Peyer's patch (tissue), 4 donors: ENCODE results near the gene ACVR1C.
"Not testable (repeated sequence)": the region's sequence is repeated elsewhere in the genome, so short reads cannot be mapped to it uniquely, and the experiment has no call there.

Source experiments
- POLR2A ChIP-seq, 2 donors: fragments of 450-650 bp; IDR thresholded peaks; one replicate each; pipeline ENCODE4 v1.5.1; 2017; ENCODE audit warnings: antibody characterized with exemption in 2 of 2, mild to moderate bottlenecking in 2 of 2, moderate library complexity in 2 of 2
- TF ChIP-seq, protein P1 (sequence below), 6 experiments: fragments of 450-650 bp in 4 of 6; fragments of 200-600 bp in 2 of 6; sonication (generic) in 1 of 6; IDR thresholded peaks; one replicate each; pipeline ENCODE4 v1.5.1; 2017 to 2019; ENCODE audit warnings: antibody characterized with exemption in 6 of 6, mild to moderate bottlenecking in 3 of 6, moderate library complexity in 1 of 6

DNA sequence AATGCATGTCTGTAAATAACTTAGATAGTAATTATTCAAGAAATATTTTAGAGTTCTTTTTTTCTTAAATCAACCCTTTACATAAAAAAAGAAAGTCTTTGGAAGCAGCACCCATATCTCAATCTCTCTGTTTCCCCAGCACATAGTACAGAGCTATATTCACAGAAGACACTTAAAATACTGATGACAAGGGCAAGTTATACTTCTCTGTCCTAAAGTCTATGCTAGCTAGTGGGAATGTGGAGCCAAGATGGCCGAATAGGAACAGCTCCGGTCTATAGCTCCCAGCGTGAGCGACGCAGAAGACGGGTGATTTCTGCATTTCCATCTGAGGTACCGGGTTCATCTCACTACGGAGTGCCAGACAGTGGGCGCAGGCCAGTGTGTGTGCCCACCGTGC, 62.6 kb downstream of the ACVR1C start:
- not testable (repeated sequence) for TF ChIP-seq POLR2A (IDR thresholded peaks at IDR 0.05)
- TF ChIP-seq, protein P1, sequence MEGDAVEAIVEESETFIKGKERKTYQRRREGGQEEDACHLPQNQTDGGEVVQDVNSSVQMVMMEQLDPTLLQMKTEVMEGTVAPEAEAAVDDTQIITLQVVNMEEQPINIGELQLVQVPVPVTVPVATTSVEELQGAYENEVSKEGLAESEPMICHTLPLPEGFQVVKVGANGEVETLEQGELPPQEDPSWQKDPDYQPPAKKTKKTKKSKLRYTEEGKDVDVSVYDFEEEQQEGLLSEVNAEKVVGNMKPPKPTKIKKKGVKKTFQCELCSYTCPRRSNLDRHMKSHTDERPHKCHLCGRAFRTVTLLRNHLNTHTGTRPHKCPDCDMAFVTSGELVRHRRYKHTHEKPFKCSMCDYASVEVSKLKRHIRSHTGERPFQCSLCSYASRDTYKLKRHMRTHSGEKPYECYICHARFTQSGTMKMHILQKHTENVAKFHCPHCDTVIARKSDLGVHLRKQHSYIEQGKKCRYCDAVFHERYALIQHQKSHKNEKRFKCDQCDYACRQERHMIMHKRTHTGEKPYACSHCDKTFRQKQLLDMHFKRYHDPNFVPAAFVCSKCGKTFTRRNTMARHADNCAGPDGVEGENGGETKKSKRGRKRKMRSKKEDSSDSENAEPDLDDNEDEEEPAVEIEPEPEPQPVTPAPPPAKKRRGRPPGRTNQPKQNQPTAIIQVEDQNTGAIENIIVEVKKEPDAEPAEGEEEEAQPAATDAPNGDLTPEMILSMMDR (IDR thresholded peaks at IDR 0.05), result not testable (repeated sequence)
